Naive thymus-derived CD4-positive, alpha-beta T cell (primary cell): ENCODE measurements around the gene CAPN10. TPM values are rescaled to one million over a fixed set of nuclear protein-coding genes. Genes with fewer than 3 reads are reported as not detected.

Source experiments
- ATAC-seq: fragments of 150-1000 bp; cut with Tn5 transposase; 2 replicates; pipeline ENCODE4 v1.10.0; 2021; ENCODE audit warnings: mild to moderate bottlenecking, moderate library complexity
- CTCF ChIA-PET: fragments of 350-600 bp; sonication (Branson Sonifier 250); formaldehyde crosslinking; loops from one replicate; lab custom pipeline; 2021; ENCODE audit warnings: antibody characterized with exemption; lab: Charles Lee
- POLR2A ChIA-PET: fragments of 350-600 bp; sonication (Branson Sonifier 250); formaldehyde crosslinking; loops from one replicate; lab custom pipeline; 2021; ENCODE audit warnings: antibody characterized with exemption, inconsistent platforms; lab: Charles Lee
- DNase-seq, 9 donors: peaks; one replicate each; pipeline versions ENCODE4 v3.0.0 to v3.0.0-alpha.2; 2020 to 2022; ENCODE audit warnings: mixed read lengths in 1 of 9
- H3K27ac ChIP-seq: one replicate; pipeline ENCODE4 v1.7.0; 2013; ENCODE audit warnings: mild to moderate bottlenecking, low read depth, low read length, moderate library complexity
- H3K27me3 ChIP-seq, 2 donors: one replicate each; pipeline ENCODE4 v1.7.0; 2013; ENCODE audit warnings: low read length in 2 of 2, mild to moderate bottlenecking in 2 of 2, moderate library complexity in 2 of 2; ENCODE audit not compliant: control insufficient read depth in 2 of 2, insufficient read depth in 2 of 2
- H3K36me3 ChIP-seq, 3 experiments: 1 replicate in 2 of 3; 2 replicates in 1 of 3; pipeline ENCODE4 v1.7.0; 2013; ENCODE audit warnings: low read length in 3 of 3, mild to moderate bottlenecking in 3 of 3, moderate library complexity in 1 of 3; ENCODE audit not compliant: insufficient read depth in 3 of 3, control insufficient read depth in 2 of 3
- H3K4me1 ChIP-seq, 2 donors: one replicate each; pipeline ENCODE4 v1.7.0; 2013; ENCODE audit warnings: low read length in 2 of 2, mild to moderate bottlenecking in 2 of 2, moderate library complexity in 1 of 2; ENCODE audit not compliant: control insufficient read depth in 2 of 2, insufficient read depth in 2 of 2
- H3K4me3 ChIP-seq: 2 replicates; pipeline ENCODE4 v1.7.0; 2013; ENCODE audit warnings: mild to moderate bottlenecking, low read length
- H3K9me3 ChIP-seq, 3 experiments: 1 replicate in 2 of 3; 2 replicates in 1 of 3; pipeline ENCODE4 v1.7.0; 2013; ENCODE audit warnings: low read length in 3 of 3; ENCODE audit not compliant: control insufficient read depth in 2 of 3
- H3K27ac Mint-ChIP-seq, 9 donors: one replicate each; pipeline ENCODE4 v1.8.0; 2020 to 2022; ENCODE audit warnings: mixed read lengths in 9 of 9, mild to moderate bottlenecking in 8 of 9, moderate library complexity in 5 of 9, inconsistent platforms in 2 of 9
- H3K27me3 Mint-ChIP-seq, 5 donors: one replicate each; pipeline ENCODE4 v1.8.0; 2021 to 2022; ENCODE audit warnings: mixed read lengths in 5 of 5, mild to moderate bottlenecking in 1 of 5
- H3K36me3 Mint-ChIP-seq, 5 donors: one replicate each; pipeline ENCODE4 v1.8.0; 2020 to 2022; ENCODE audit warnings: mixed read lengths in 5 of 5, mild to moderate bottlenecking in 3 of 5, inconsistent platforms in 1 of 5
- H3K4me1 Mint-ChIP-seq, 7 donors: one replicate each; pipeline ENCODE4 v1.8.0; 2020 to 2022; ENCODE audit warnings: mixed read lengths in 7 of 7, mild to moderate bottlenecking in 3 of 7, inconsistent platforms in 1 of 7
- H3K4me3 Mint-ChIP-seq, 10 donors: one replicate each; pipeline ENCODE4 v1.8.0; 2020 to 2022; ENCODE audit warnings: mild to moderate bottlenecking in 10 of 10, mixed read lengths in 10 of 10, moderate library complexity in 6 of 10, inconsistent platforms in 2 of 10
- H3K9me3 Mint-ChIP-seq, 11 donors: one replicate each; pipeline ENCODE4 v1.8.0; 2020 to 2022; ENCODE audit warnings: mixed read lengths in 11 of 11, mild to moderate bottlenecking in 4 of 11, inconsistent platforms in 1 of 11, moderate library complexity in 1 of 11
- intact Hi-C, 2 donors: fragments of 100-400 bp; cut with micrococcal nuclease; formaldehyde crosslinking; loops; one replicate each; pipeline ENCODE4 v1.15.1; 2023
- polyA plus RNA-seq, 2 donors: library from polyadenylated mRNA; unstranded; fragments of 300-500 nt; fragmentation: Illumina TruSeq; gene quantifications; one replicate each; pipeline ENCODE4 v1.2.3, GENCODE V29; 2021
- total RNA-seq, 6 experiments: library from RNA in 5 of 6; stranded (reverse) in 5 of 6; gene quantifications; 1 replicate in 5 of 6; 2 replicates in 1 of 6; pipeline ENCODE4 v1.2.3 and lab custom pipeline; 2021 to 2026

Gene CAPN10
- total and polyA plus RNA-seq, 7 experiments from 2014 or later = 8.4 to 74.8 (median 54.9) TPM

DNA sequence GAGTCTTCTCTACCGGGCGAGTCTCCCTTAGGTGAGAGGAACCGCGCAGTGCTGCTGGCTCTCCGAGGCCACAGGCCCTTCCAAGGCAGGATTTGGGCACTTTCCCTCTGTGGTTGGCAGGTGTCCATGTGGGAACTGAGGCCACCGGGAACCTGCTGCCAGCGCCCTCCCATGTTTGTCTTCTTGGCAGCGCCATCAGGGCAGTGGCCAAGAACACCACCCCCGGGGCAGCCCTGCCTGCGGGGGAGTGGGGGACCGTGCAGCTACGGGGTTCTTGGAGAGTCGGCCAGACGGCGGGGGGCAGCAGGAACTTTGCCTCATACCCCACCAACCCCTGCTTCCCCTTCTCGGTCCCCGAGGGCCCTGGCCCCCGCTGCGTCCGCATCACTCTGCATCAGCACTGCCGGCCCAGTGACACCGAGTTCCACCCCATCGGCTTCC lies 10.0 kb downstream of the CAPN10 start:
- Mint-ChIP-seq H3K4me1 (peaks cover 0 to 5% (median 2%) of the 10 kb centered on the region in 7 donors), H3K27me3 (no peaks in the 10 kb centered on the region), H3K4me3 (no peak overlapping the region), H3K9me3 (no peaks in the 10 kb centered on the region), H3K36me3 (peaks cover 0 to 7% (median 0%) of the 10 kb centered on the region in 5 donors), H3K27ac (no peak overlapping the region)
- ChIA-PET POLR2A (no interaction called here), CTCF (interaction anchor here (1.5 kb wide), 1 partner anchor 10 kb away, joined by 3 read pairs; the partner anchor contains the start of gene CAPN10)
- H3K27ac ChIP-seq = peak overlapping the region; percentile 7
- H3K4me3 ChIP-seq = no peak overlapping the region
- H3K36me3 ChIP-seq = peaks cover 0 to 99% (median 0%) of the 10 kb centered on the region in 3 experiments
- no peaks in the 10 kb centered on the region for H3K9me3 ChIP-seq
- no peaks in the 10 kb centered on the region for H3K4me1 ChIP-seq
- intact Hi-C loops = loop anchor here in 1 of 2 donors (10.0 kb wide), 1 partner anchor 108 kb away; no protein-coding TSS in a partner anchor
- peak in 1 of 9 donors; percentile 6 for DNase-seq
- no peak for ATAC-seq
- H3K27me3 ChIP-seq = no peaks in the 10 kb centered on the region

DNA sequence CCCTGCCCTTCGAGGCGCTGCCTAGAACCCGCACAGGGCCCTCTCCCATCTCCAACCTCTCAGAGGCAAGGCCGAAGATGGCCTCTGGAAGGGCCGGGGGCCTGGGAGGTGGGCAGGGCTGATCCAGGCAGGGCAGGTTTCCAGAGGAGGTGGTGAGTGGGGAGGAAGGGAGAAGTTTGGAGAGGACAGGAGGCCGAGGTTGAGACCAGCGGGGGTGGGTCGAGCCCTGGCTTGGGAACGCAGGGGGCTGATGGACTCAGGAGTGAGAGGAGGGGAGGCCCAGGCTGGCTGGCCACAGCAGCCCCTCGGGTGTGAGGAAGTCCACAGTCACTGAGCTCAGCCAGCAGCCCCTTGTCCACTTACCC lies 10.5 kb downstream of the CAPN10 start:
- DNase-seq (peak in 1 of 9 donors; percentile 3), ATAC-seq (no peak)
- no peaks in the 10 kb centered on the region for H3K9me3 Mint-ChIP-seq
- Histone ChIP-seq H3K4me1 (no peaks in the 10 kb centered on the region), H3K27ac (peak overlapping the region; percentile 7), H3K9me3 (no peaks in the 10 kb centered on the region), H3K36me3 (peaks cover 0 to 99% (median 0%) of the 10 kb centered on the region in 3 experiments), H3K27me3 (no peaks in the 10 kb centered on the region), H3K4me3 (no peak overlapping the region)
- peaks cover 0 to 7% (median 0%) of the 10 kb centered on the region in 5 donors for H3K36me3 Mint-ChIP-seq
- intact Hi-C loops = loop anchor here in 1 of 2 donors (10.0 kb wide), 1 partner anchor 108 kb away; no protein-coding TSS in a partner anchor
- no peak overlapping the region for H3K4me3 Mint-ChIP-seq
- no peak overlapping the region for H3K27ac Mint-ChIP-seq
- ChIA-PET POLR2A (no interaction called here), CTCF (no interaction called here)
- H3K4me1 Mint-ChIP-seq = peaks cover 0 to 5% (median 0%) of the 10 kb centered on the region in 7 donors
- no peaks in the 10 kb centered on the region for H3K27me3 Mint-ChIP-seq

DNA sequence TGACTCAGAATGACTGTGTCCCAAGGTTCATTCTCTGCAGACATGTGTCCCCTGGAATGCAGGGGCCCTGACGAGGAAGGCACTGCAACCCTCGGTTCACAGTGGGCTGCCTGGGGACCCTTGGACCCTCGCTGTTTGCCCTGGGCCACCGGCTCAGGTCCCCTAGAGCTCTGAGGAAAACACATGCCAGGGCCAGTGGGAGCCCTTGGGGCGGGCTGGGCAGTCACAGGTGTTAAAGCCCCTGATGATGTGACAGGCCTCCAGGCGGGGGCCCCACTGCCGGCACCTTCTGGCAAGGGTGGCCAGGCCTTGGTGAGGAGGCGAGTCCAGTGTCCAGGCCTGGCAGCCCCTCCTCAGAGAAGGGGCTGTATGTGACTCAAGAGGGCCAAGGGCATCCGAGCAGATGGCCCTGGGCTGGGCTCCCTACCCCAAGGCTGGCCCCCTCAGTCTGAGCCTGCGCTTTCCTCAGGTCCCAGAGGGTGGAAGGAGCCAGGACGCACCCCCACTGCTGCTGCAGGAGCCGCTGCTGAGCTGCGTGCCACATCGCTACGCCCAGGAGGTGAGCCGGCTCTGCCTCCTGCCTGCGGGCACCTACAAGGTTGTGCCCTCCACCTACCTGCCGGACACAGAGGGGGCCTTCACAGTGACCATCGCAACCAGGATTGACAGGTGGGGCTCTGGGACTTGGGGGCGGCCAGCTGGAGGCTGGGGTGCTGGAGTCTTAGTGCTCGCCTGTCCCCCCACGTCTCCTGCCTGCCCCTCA lies 11.1 kb downstream of the CAPN10 start:
- intact Hi-C loops = loop anchor here in 1 of 2 donors (10.0 kb wide), 1 partner anchor 107 kb away; no protein-coding TSS in a partner anchor
- Mint-ChIP-seq H3K4me1 (peaks cover 0 to 4% (median 0%) of the 10 kb centered on the region in 7 donors), H3K27ac (no peak overlapping the region), H3K9me3 (no peaks in the 10 kb centered on the region), H3K36me3 (peaks cover 0 to 5% (median 0%) of the 10 kb centered on the region in 5 donors), H3K4me3 (no peak overlapping the region), H3K27me3 (no peaks in the 10 kb centered on the region)
- DNase-seq = peak in 1 of 9 donors; percentile 1
- no peak for ATAC-seq
- Histone ChIP-seq H3K27ac (no peak overlapping the region), H3K27me3 (no peaks in the 10 kb centered on the region), H3K4me1 (no peaks in the 10 kb centered on the region), H3K9me3 (no peaks in the 10 kb centered on the region), H3K36me3 (peaks cover 0 to 95% (median 0%) of the 10 kb centered on the region in 3 experiments), H3K4me3 (no peak overlapping the region)
- CTCF ChIA-PET = no interaction called here
- POLR2A ChIA-PET = no interaction called here

DNA sequence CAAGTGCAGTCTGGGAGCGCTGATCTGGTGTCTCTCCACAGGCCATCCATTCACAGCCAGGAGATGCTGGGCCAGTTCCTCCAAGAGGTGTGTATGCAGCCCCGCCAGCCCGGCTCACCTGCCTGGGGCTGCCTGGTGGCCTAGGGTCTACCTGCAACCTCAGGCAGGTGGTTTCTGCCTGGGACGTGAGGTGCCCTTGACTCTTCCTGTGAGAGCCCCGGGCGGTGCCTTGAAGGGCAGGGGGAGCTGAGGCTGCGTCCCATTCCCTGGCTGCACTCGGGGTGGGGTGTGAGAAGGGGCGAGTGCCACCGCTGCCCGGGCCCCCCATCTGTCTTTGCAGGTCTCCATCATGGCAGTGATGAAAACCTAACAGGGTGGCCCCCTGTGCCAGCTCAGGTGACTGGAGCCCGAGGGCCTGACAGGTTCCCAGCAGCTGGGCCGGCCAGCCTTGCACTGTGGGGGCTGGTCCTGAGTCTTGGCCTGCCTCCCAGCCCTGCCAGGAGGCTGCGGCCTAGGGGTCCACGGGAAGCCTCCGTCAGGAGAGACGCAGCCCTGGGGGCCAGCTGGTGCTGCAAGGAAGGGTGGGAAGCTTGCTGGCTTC lies 11.9 kb downstream of the CAPN10 start:
- no peaks in the 10 kb centered on the region for H3K4me1 ChIP-seq
- Mint-ChIP-seq H3K27me3 (no peaks in the 10 kb centered on the region), H3K9me3 (no peaks in the 10 kb centered on the region), H3K4me3 (no peak overlapping the region), H3K36me3 (peaks cover 0 to 5% (median 0%) of the 10 kb centered on the region in 5 donors), H3K27ac (no peak overlapping the region), H3K4me1 (peaks cover 0 to 4% (median 0%) of the 10 kb centered on the region in 7 donors)
- CTCF ChIA-PET = no interaction called here
- H3K9me3 ChIP-seq = no peaks in the 10 kb centered on the region
- DNase-seq = peak in 1 of 9 donors; percentile 4
- no peak overlapping the region for H3K27ac ChIP-seq
- intact Hi-C loops = loop anchor here in 1 of 2 donors (10.0 kb wide), 1 partner anchor 106 kb away; no protein-coding TSS in a partner anchor
- H3K4me3 ChIP-seq = no peak overlapping the region
- peaks cover 0 to 87% (median 0%) of the 10 kb centered on the region in 3 experiments for H3K36me3 ChIP-seq
- POLR2A ChIA-PET = no interaction called here
- no peak for ATAC-seq
- no peaks in the 10 kb centered on the region for H3K27me3 ChIP-seq

DNA sequence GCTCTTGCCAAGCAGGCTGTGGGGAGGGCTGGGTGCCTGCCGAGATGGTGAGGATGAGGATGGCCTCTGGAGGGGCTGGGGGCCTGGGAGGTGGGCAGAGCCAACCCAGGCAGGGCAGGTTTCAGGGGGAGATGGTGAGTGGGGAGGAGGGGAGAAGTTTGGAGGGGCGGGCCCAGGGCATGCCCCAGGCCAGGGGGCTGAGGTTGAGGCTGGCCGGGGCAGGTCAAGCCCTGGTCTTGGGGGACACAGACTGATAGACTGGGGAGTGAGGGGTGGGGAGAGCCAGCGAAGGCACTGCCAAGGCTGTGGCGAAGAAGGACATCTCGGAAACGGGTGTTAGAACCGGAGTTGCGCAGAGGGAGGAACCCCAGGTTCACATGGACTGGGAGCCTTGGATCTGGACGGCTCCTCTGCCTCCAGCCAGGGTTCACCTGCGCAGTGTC lies 12.6 kb downstream of the CAPN10 start:
- Mint-ChIP-seq H3K27ac (peak overlapping the region in 1 of 9 donors; percentile 33), H3K27me3 (no peaks in the 10 kb centered on the region), H3K9me3 (no peaks in the 10 kb centered on the region), H3K4me1 (peaks cover 0 to 4% (median 0%) of the 10 kb centered on the region in 7 donors), H3K4me3 (no peak overlapping the region), H3K36me3 (peaks cover 0 to 5% (median 0%) of the 10 kb centered on the region in 5 donors)
- intact Hi-C loops = loop anchor here in 1 of 2 donors (10.0 kb wide), 1 partner anchor 106 kb away; no protein-coding TSS in a partner anchor
- no peaks in the 10 kb centered on the region for H3K9me3 ChIP-seq
- H3K4me1 ChIP-seq = no peaks in the 10 kb centered on the region
- ChIA-PET CTCF (no interaction called here), POLR2A (no interaction called here)
- ATAC-seq (no peak), DNase-seq (peak in 1 of 9 donors; percentile 2)
- no peak overlapping the region for H3K4me3 ChIP-seq
- H3K36me3 ChIP-seq = peaks cover 0 to 80% (median 0%) of the 10 kb centered on the region in 3 experiments
- no peak overlapping the region for H3K27ac ChIP-seq
- H3K27me3 ChIP-seq = no peaks in the 10 kb centered on the region

DNA sequence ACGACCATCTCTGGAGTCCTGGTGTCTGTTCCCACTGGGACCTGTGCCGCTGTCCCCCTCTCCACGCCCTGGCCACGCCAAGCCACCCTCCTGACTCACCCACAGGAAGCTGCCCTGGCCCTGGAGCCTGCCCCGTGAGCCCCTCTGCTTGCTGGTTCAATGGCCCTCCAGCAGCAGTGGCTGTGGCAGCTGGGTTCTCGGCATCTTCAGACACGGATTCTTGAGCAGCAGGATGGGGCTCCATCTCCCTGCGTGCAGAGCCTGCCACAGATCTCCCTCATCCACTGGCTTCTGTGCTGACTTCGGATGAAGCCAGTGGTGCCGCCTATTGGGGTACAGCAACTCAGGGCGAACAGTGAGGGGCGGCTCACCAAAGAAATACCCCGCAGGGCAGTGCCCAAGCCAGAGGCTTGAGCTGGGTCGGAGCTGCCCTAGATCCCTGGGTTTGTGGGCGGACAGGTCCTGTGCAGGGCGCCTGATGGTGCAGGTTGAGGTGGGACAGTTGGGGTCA lies 14.0 kb downstream of the CAPN10 start:
- POLR2A ChIA-PET = no interaction called here
- Histone ChIP-seq H3K4me3 (no peak overlapping the region), H3K27ac (no peak overlapping the region), H3K27me3 (no peaks in the 10 kb centered on the region), H3K9me3 (no peaks in the 10 kb centered on the region), H3K4me1 (no peaks in the 10 kb centered on the region), H3K36me3 (peaks cover 0 to 66% (median 0%) of the 10 kb centered on the region in 3 experiments)
- CTCF ChIA-PET = no interaction called here
- intact Hi-C loops = no loop called here
- ATAC-seq = no peak
- Mint-ChIP-seq H3K27ac (no peak overlapping the region), H3K36me3 (peaks cover 0 to 5% (median 0%) of the 10 kb centered on the region in 5 donors), H3K4me1 (peaks cover 0 to 11% (median 0%) of the 10 kb centered on the region in 7 donors), H3K27me3 (no peaks in the 10 kb centered on the region), H3K4me3 (no peak overlapping the region), H3K9me3 (no peaks in the 10 kb centered on the region)
- peak in 1 of 9 donors; percentile 1 for DNase-seq
